H1 (cell line): ENCODE results near the gene RAB1B. TPM values are rescaled to one million over a fixed set of nuclear protein-coding genes. Genes with fewer than 3 reads are reported as not detected.

ENCODE experiments used
- CTCF ChIA-PET: fragments of 300-600 bp; sonication (Branson Sonifier 250); formaldehyde crosslinking; loops from one replicate; lab custom pipeline; 2021; ENCODE audit not compliant: partially characterized antibody; lab: Charles Lee
- POLR2A ChIA-PET: fragments of 300-600 bp; sonication (Branson Sonifier 250); formaldehyde crosslinking; loops from one replicate; lab custom pipeline; 2021; ENCODE audit warnings: inconsistent platforms; ENCODE audit not compliant: partially characterized antibody; lab: Charles Lee
- DNase-seq, 2 experiments: peaks; one replicate each; pipeline versions ENCODE4 v3.0.0 to v3.0.0-alpha.2; 2010 to 2022; ENCODE audit warnings: low spot score in 2 of 2, low read depth in 1 of 2, mixed read lengths in 1 of 2
- FAIRE-seq: peaks from 2 replicates; lab custom pipeline; 2011; peaks lifted over from hg19 to GRCh38; lab: Jason Lieb, UNC
- H2AFZ ChIP-seq: 2 replicates; pipeline ENCODE4 v1.8.1; 2012; ENCODE audit warnings: low read length, inconsistent platforms
- H2AK5ac ChIP-seq: 2 replicates; pipeline ENCODE4 v1.6.1; 2013; ENCODE audit warnings: low read depth, low read length
- H2BK120ac ChIP-seq: replicated peaks from 2 replicates; pipeline ENCODE3; 2013; ENCODE audit warnings: low read depth, low read length, inconsistent platforms
- H2BK12ac ChIP-seq: 2 replicates; pipeline ENCODE4 v1.6.1; 2013; ENCODE audit warnings: low read depth, low read length
- H2BK15ac ChIP-seq: 2 replicates; pipeline ENCODE4 v1.6.1; 2013; ENCODE audit warnings: low read length
- H2BK20ac ChIP-seq: 2 replicates; pipeline ENCODE4 v1.6.1; 2013; ENCODE audit warnings: low read length
- H2BK5ac ChIP-seq: 2 replicates; pipeline ENCODE4 v1.6.1; 2013; ENCODE audit warnings: low read depth, low read length
- H3K14ac ChIP-seq: 2 replicates; pipeline ENCODE4 v1.6.1; 2013; ENCODE audit warnings: inconsistent platforms; ENCODE audit not compliant: insufficient read length
- H3K18ac ChIP-seq: 2 replicates; pipeline ENCODE4 v1.6.1; 2013; ENCODE audit warnings: low read length; ENCODE audit errors: extremely low read depth
- H3K23ac ChIP-seq: 2 replicates; pipeline ENCODE4 v1.6.1; 2013; ENCODE audit warnings: inconsistent platforms; ENCODE audit not compliant: insufficient read length
- H3K23me2 ChIP-seq: 2 replicates; pipeline ENCODE4 v1.6.1; 2013; ENCODE audit warnings: low read depth, low read length
- H3K27ac ChIP-seq: 2 replicates; pipeline ENCODE4 v1.6.1; 2011; ENCODE audit warnings: low read depth, low read length, inconsistent platforms
- H3K27me3 ChIP-seq, 4 experiments: replicated peaks in 1 of 4; 1 replicate in 1 of 4; 2 replicates in 3 of 4; pipeline versions ENCODE4 v1.6.1 to v1.8.1; 2011 to 2013; ENCODE audit warnings: low read length in 3 of 4, mild to moderate bottlenecking in 3 of 4, inconsistent platforms in 2 of 4, mixed read lengths in 2 of 4, moderate library complexity in 1 of 4; ENCODE audit not compliant: control insufficient read depth in 3 of 4, insufficient read depth in 3 of 4; ENCODE audit errors: extremely low read depth in 1 of 4
- H3K36me3 ChIP-seq, 4 experiments: 2 replicates each; pipeline versions ENCODE4 v1.6.1 to v1.8.1; 2011 to 2013; ENCODE audit warnings: mild to moderate bottlenecking in 4 of 4, low read length in 3 of 4, moderate library complexity in 2 of 4, control low read depth in 1 of 4, inconsistent platforms in 1 of 4; ENCODE audit not compliant: insufficient read depth in 4 of 4, control insufficient read depth in 2 of 4
- H3K4ac ChIP-seq: replicated peaks from 2 replicates; pipeline ENCODE3; 2013; ENCODE audit warnings: low read length, low read depth, mixed read lengths, inconsistent platforms; ENCODE audit not compliant: insufficient read length
- H3K4me1 ChIP-seq, 4 experiments: replicated peaks in 1 of 4; 1 replicate in 1 of 4; 2 replicates in 3 of 4; pipeline versions ENCODE4 v1.6.1 to v1.8.1; 2011 to 2013; ENCODE audit warnings: low read length in 3 of 4, inconsistent platforms in 2 of 4, mixed read lengths in 1 of 4; ENCODE audit not compliant: insufficient read depth in 4 of 4, control insufficient read depth in 3 of 4
- H3K4me2 ChIP-seq, 2 experiments: 2 replicates each; pipeline versions ENCODE4 v1.6.1 to v1.8.1; 2011 to 2013; ENCODE audit warnings: low read depth in 2 of 2, low read length in 2 of 2, control low read depth in 1 of 2, inconsistent platforms in 1 of 2, mild to moderate bottlenecking in 1 of 2; ENCODE audit not compliant: insufficient read depth in 1 of 2
- H3K4me3 ChIP-seq, 4 experiments: fragments of 200-600, 300-600 bp in 1 of 4; sonication (generic), shearing (Covaris generic), sonication (Bioruptor Twin) in 1 of 4; 2 replicates each; pipeline versions ENCODE4 v1.5.1 to v1.8.1; 2011 to 2016; ENCODE audit warnings: low read length in 4 of 4, low read depth in 3 of 4, control low read depth in 2 of 4, inconsistent platforms in 2 of 4, mild to moderate bottlenecking in 2 of 4, mixed read lengths in 1 of 4, moderate library complexity in 1 of 4; ENCODE audit not compliant: insufficient read depth in 2 of 4; ENCODE audit errors: extremely low read depth in 1 of 4
- H3K56ac ChIP-seq: replicated peaks from 2 replicates; pipeline ENCODE3; 2013; ENCODE audit warnings: low read depth, mild to moderate bottlenecking, mixed read lengths, low read length, inconsistent platforms; ENCODE audit not compliant: insufficient read length
- H3K79me1 ChIP-seq: 2 replicates; pipeline ENCODE4 v1.6.1; 2013; ENCODE audit warnings: low read depth, low read length, control low read depth
- H3K79me2 ChIP-seq, 2 experiments: 2 replicates each; pipeline versions ENCODE4 v1.6.1 to v1.8.1; 2012 to 2013; ENCODE audit warnings: low read length in 2 of 2, mild to moderate bottlenecking in 2 of 2, inconsistent platforms in 1 of 2; ENCODE audit not compliant: insufficient read depth in 2 of 2, control insufficient read depth in 1 of 2
- H3K9ac ChIP-seq, 4 experiments: replicated peaks in 1 of 4; 1 replicate in 1 of 4; 2 replicates in 3 of 4; pipeline versions ENCODE4 v1.6.1 to v1.8.1; 2011 to 2013; ENCODE audit warnings: low read depth in 3 of 4, low read length in 3 of 4, control low read depth in 2 of 4, mild to moderate bottlenecking in 2 of 4, moderate library complexity in 2 of 4, inconsistent platforms in 1 of 4; ENCODE audit errors: extremely low read depth in 1 of 4
- H3K9me3 ChIP-seq, 2 experiments: 2 replicates each; pipeline versions ENCODE4 v1.6.1 to v1.8.1; 2012 to 2013; ENCODE audit warnings: mild to moderate bottlenecking in 2 of 2, moderate library complexity in 2 of 2, control low read depth in 1 of 2, inconsistent platforms in 1 of 2, low read depth in 1 of 2, low read length in 1 of 2, mixed read lengths in 1 of 2; ENCODE audit not compliant: insufficient read depth in 2 of 2
- H4K20me1 ChIP-seq, 2 experiments: replicated peaks in 1 of 2; 2 replicates each; pipeline versions ENCODE3 to v1.8.1; 2011 to 2013; ENCODE audit warnings: inconsistent platforms in 2 of 2, low read length in 2 of 2, mild to moderate bottlenecking in 1 of 2; ENCODE audit not compliant: insufficient read depth in 2 of 2, control insufficient read depth in 1 of 2
- H4K5ac ChIP-seq: 2 replicates; pipeline ENCODE4 v1.6.1; 2013; ENCODE audit warnings: low read length, low read depth, mixed read lengths, inconsistent platforms; ENCODE audit not compliant: insufficient read length
- H4K8ac ChIP-seq: 2 replicates; pipeline ENCODE4 v1.8.0; 2013; ENCODE audit warnings: mild to moderate bottlenecking, moderate library complexity, low read length, inconsistent platforms; ENCODE audit not compliant: insufficient read depth; ENCODE audit errors: extremely low read depth
- H4K91ac ChIP-seq: replicated peaks from 2 replicates; pipeline ENCODE3; 2013; ENCODE audit warnings: low read length, mixed read lengths, inconsistent platforms; ENCODE audit not compliant: insufficient read length
- BACH1 ChIP-seq: IDR thresholded peaks from 2 replicates; pipeline ENCODE4 v1.6.1; 2012; ENCODE audit warnings: low read length, improper control_type of control experiment
- EZH2 ChIP-seq: fragments of 200-600 bp; sonication (generic); IDR thresholded peaks from 2 replicates; pipeline ENCODE4 v1.7.1; 2012; ENCODE audit warnings: low read depth, mild to moderate bottlenecking, moderate library complexity, low read length, inconsistent platforms; ENCODE audit not compliant: severe bottlenecking
- JUND ChIP-seq: IDR thresholded peaks from 2 replicates; pipeline ENCODE4 v1.6.1; 2011; ENCODE audit warnings: mild to moderate bottlenecking, improper control_type of control experiment, low read length
- KDM1A ChIP-seq: fragments of 200-600, 300-600 bp; sonication (generic); IDR thresholded peaks from 2 replicates; pipeline ENCODE4 v1.7.1; 2016; ENCODE audit warnings: mild to moderate bottlenecking, low read length, borderline replicate concordance
- KDM5A ChIP-seq: fragments of 200-600 bp; IDR thresholded peaks from 2 replicates; pipeline ENCODE4 v1.7.1; 2012; ENCODE audit warnings: mild to moderate bottlenecking, low read length, inconsistent platforms, mixed read lengths
- MAX ChIP-seq: IDR thresholded peaks from 2 replicates; pipeline ENCODE4 v1.6.1; 2012; ENCODE audit warnings: inconsistent platforms
- PHF8 ChIP-seq: fragments of 200-600 bp; sonication (generic); conservative IDR thresholded peaks from 2 replicates; pipeline ENCODE4 v1.7.1; 2012; ENCODE audit warnings: low read depth, mild to moderate bottlenecking, inconsistent platforms, low read length, moderate library complexity
- SUZ12 ChIP-seq: fragments of 200-600 bp; sonication (generic); IDR thresholded peaks from 2 replicates; pipeline ENCODE4 v1.6.1; 2012; ENCODE audit warnings: mild to moderate bottlenecking, inconsistent platforms, low read length, moderate library complexity, mixed read lengths
- TAF1 ChIP-seq: IDR thresholded peaks from 2 replicates; pipeline ENCODE4 v1.6.1; 2011; ENCODE audit warnings: mild to moderate bottlenecking, low read depth, low read length
- TBP ChIP-seq: IDR thresholded peaks from 2 replicates; pipeline ENCODE4 v1.6.1; 2011; ENCODE audit warnings: low read depth, low read length, improper control_type of control experiment
- USF2 ChIP-seq: IDR thresholded peaks from 2 replicates; pipeline ENCODE4 v1.6.1; 2011; ENCODE audit warnings: low read length, improper control_type of control experiment
- YY1 ChIP-seq: IDR thresholded peaks from 2 replicates; pipeline ENCODE4 v1.6.1; 2011; ENCODE audit warnings: low read depth, mild to moderate bottlenecking, low read length
- WGBS, 2 experiments: shearing (Covaris generic) in 1 of 2; methylation state at CpG; one replicate each; pipeline versions ENCODE4 v1.1.6 to v1.1.7; 2013 to 2015; ENCODE audit warnings: low lambda C conversion rate in 2 of 2, mixed read lengths in 2 of 2, inconsistent platforms in 1 of 2, low coverage in 1 of 2, missing lambda C conversion rate in 1 of 2; ENCODE audit not compliant: insufficient replicate concordance in 2 of 2, insufficient coverage in 1 of 2, insufficient read length in 1 of 2; ENCODE audit errors: extremely low coverage in 1 of 2, missing lambda C conversion rate in 1 of 2; 5-methylcytosine and 5-hydroxymethylcytosine counted together
- polyA plus RNA-seq, 7 experiments: library from polyadenylated mRNA; depleted of rRNA in 3 of 7; stranded (reverse) in 5 of 7; unstranded in 2 of 7; fragments of >200 nt in 5 of 7; fragments of 200-250 nt in 2 of 7; gene quantifications; 1 replicate in 5 of 7; 2 replicates in 1 of 7; 4 replicates in 1 of 7; pipeline versions ENCODE4 v1.2.1 to v1.2.3, GENCODE V29; 2011 to 2013; ENCODE audit warnings: missing spikeins in 2 of 7, mixed read lengths in 2 of 7
- total RNA-seq: library from RNA; stranded (reverse); fragmentation: NEBNext Ultra II Directional; extraction: Animal tissue kit (Norgen Biotek cat#: 25700); gene quantifications from 2 replicates; pipeline ENCODE4 v1.2.1, GENCODE V29; 2021

Gene RAB1B
- total and polyA plus RNA-seq, 2 of the 8 experiments (the other 6 are each of a cell fraction or from before 2014, with no cell fraction given): 100 to 217 TPM

- Histone ChIP-seq H2BK12ac (peak overlapping the region; percentile 43; the same call in 1 of the 2 replicates), H4K5ac (no peak overlapping the region), H3K9me3 (no peaks in the 10 kb centered on the region), H4K8ac (no peak overlapping the region; the same call in 1 of the 2 replicates), H3K9ac (no peak overlapping the region), H2AK5ac (no peak overlapping the region), H3K27ac (no peak overlapping the region), H3K36me3 (no peaks in the 10 kb centered on the region), H2BK120ac (no peak overlapping the region), H3K23me2 (peaks cover 12% of the 10 kb centered on the region; the same call in 1 of the 2 replicates), H4K91ac (no peak overlapping the region), H2BK20ac (no peak overlapping the region), H2AFZ (no peak overlapping the region), H3K23ac (no peak overlapping the region), H2BK15ac (no peak overlapping the region), H4K20me1 (peaks cover 4 to 10% of the 10 kb centered on the region in 2 experiments), H3K27me3 (peaks cover 2 to 28% (median 18%) of the 10 kb centered on the region in 4 experiments), H3K56ac (no peak overlapping the region), H3K79me1 (peaks cover 6% of the 10 kb centered on the region; the same call in 1 of the 2 replicates), H3K14ac (no peak overlapping the region), H3K79me2 (peaks cover 0 to 9% of the 10 kb centered on the region in 2 experiments; a peak in 1 of 4 replicates), H3K4me3 (peak overlapping the region; percentile 40 to 76 (median 49)), H3K4me2 (peak overlapping the region; percentile 43 to 75), H3K4ac (no peak overlapping the region), H3K4me1 (peaks cover 0 to 21% (median 6%) of the 10 kb centered on the region in 4 experiments; a peak in 5 of 7 replicates), H3K18ac (no peak overlapping the region), H2BK5ac (no peak overlapping the region)
- FAIRE-seq (no peak), DNase-seq (peak in 1 of 2 experiments; percentile 57)
- CTCF ChIA-PET: interaction anchor here (0.6 to 6.9 kb wide), 7 partner anchors 9 to 1026 kb away, joined by 3 to 57 read pairs (median 4); no protein-coding TSS in a partner anchor
- POLR2A ChIA-PET: interaction anchor here (0.6 to 4.5 kb wide), 9 partner anchors 8 to 79 kb away, joined by 3 to 29 read pairs (median 4); no protein-coding TSS in a partner anchor
- WGBS, 2 experiments: 20% methylated on average over 16 of the region's 16 CpGs; no CpG with 5 or more reads in 1 of the 2 experiments
- TF ChIP-seq KDM5A (no peak), SUZ12 (0 out of 2 replicates have a peak, but pooled peaks have one; percentile 25), KDM1A (peak; percentile 94), USF2 (no peak), PHF8 (no peak), YY1 (no peak), TBP (no peak), JUND (no peak), BACH1 (no peak), EZH2 (peak; percentile 40), MAX (no peak), TAF1 (no peak)
Measured at GRCh38 chr11:66291303-66291705, 22.9 kb downstream of the RAB1B start.
